A375 (cell line): ENCODE data around the gene MAP1B. TPM values are rescaled to one million over a fixed set of nuclear protein-coding genes. Genes with fewer than 3 reads are reported as not detected.

Experiments
- small RNA-seq: library from RNA; depleted of rRNA; stranded (forward); fragments of <200 nt; gene quantifications from one replicate; pipeline ENCODE3, GENCODE V24; 2014
- total RNA-seq: library from RNA; depleted of rRNA; stranded (reverse); fragments of >200 nt; shearing (Covaris generic); gene quantifications from 2 replicates; pipeline ENCODE4 v1.2.3, GENCODE V29; 2014; rRNA removed

Gene MAP1B
- 21.7 and 27.6 TPM in 2 replicates for total RNA-seq

DNA sequence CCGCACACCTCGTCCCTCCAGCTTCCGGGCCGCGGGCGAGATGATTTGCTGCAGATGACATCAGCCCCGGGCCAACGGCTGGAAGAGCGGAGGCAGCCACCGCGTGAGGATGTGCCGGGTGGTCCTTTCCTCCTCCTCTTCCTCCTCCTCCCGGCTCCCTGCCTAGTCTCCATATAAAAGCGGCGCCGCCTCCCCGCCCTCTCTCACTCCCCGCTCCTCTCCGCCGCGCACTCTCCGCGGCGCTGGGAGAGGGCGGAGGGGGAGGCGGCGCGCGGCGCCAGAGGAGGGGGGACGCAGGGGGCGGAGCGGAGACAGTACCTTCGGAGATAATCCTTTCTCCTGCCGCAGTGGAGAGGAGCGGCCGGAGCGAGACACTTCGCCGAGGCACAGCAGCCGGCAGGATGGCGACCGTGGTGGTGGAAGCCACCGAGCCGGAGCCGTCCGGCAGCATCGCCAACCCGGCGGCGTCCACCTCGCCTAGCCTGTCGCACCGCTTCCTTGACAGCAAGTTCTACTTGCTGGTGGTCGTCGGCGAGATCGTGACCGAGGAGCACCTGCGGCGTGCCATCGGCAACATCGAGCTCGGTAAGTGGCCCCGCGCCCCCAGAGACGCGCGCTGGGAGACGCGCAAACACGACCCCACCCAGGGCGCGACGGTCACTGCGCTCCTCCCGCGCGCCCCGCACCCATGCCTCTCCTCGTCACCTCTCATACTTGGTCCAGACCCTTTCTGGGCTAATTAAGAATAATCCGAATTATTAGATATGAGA, at the start of gene MAP1B:
Gene MAP1B (plus strand): TSS at position 345 of the 770 bp plus-strand sequence. CDS start 57 bp downstream, at position 402.

Small RNAs within 50 kb of the gene (small RNA-seq; reads per million reads assigned to genes)
- not detected for gene MIR4803

Other genes starting within 250 kb of the MAP1B start
- gene MRPS27, start 212.8 kb downstream of the MAP1B start, total RNA-seq: 84.8 and 98.9 TPM in 2 replicates
- 13.2 and 14.2 TPM in 2 replicates for gene PTCD2, start 212.9 kb downstream of the MAP1B start, total RNA-seq